NCI-H460 (cell line): ENCODE data around the gene CALCOCO2. TPM values are rescaled to one million over a fixed set of nuclear protein-coding genes. Genes with fewer than 3 reads are reported as not detected.

ENCODE experiments used
- DNase-seq: peaks from one replicate; pipeline ENCODE4 v3.0.0-alpha.2; 2016; ENCODE audit warnings: low read depth; ENCODE audit errors: extremely low read depth
- small RNA-seq, 2 experiments: library from RNA; depleted of rRNA; stranded (forward); fragments of <200 nt; gene quantifications; one replicate each; pipeline ENCODE3, GENCODE V24; 2014
- total RNA-seq: library from RNA; depleted of rRNA; stranded (reverse); fragments of >200 nt; shearing (Covaris generic); gene quantifications from 2 replicates; pipeline ENCODE4 v1.2.3, GENCODE V29; 2014; rRNA removed

Gene CALCOCO2
- total RNA-seq, 1 experiment from 2014 or later, result 57.8 TPM

DNA sequence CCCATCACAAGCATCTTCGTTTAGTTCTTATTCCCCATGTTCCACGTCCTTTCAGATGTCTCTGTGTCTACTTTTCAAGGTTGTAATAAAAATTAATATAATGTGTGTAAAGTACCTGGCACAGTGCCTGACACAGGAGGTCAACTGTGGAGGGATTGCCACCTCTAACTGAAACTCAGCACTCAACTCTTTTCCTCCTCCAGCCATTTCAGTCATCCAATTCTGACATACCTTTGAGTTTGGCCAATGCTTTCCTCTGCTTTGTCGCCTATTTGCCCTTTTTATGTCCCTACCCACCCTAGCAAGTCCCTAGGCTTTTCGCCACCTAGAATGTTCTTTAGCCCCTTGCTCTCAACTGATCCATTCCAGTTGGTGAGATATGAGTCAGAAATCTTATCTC is 78.9 kb downstream of the CALCOCO2 start:
- no peak for DNase-seq

DNA sequence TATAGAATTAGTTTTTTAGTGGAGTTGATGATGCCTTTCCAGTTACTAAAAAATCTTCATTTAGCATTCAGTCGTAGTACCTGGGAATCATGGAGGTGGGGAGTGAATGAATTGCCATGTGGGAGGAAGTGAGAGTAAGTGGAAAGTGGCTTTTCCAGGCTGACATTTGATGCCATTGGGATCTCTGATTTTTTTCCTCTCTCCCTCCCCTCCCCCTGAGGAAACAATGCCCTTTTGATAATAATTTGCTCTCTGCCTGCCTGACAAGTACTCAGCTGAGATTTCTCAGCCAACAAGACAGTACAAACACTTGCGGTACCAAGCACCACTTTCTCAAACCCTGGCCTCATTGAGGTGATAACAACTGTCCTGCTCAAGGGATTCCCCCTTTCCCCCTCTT is 79.5 kb downstream of the CALCOCO2 start:
- no peak for DNase-seq

DNA sequence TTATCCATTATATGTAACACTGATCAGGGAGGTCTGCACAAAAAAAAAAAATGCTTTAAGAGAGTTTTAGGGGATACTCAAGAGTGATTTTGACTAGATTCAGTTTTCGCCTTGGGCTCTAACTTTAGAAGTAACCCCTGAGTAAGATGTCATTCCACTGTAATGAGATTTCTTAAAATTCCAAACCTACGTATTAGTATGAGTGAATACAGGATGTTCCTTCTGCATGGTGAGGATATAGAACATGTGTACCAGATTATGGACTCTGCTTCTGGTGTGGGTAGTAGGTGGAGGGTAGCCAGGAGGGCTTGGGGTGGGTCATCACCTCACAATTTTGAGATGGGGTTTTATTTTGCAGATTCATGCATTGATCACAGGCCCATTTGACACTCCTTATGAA is 81.6 kb downstream of the CALCOCO2 start:
- no peak for DNase-seq

Small RNAs within 50 kb of the gene (small RNA-seq; reads per million reads assigned to genes)
- gene AC068531.1 (0 reads per million in 2 experiments), gene RF00263 (0 reads per million in 2 experiments)

Other genes with a start within 250 kb of the CALCOCO2 start
- gene HOXB3, start 240.8 kb upstream of the CALCOCO2 start, total RNA-seq, result 1.4 and 5.3 TPM in 2 replicates
- 2.3 TPM in 2 replicates for gene HOXB5, start 237.3 kb upstream of the CALCOCO2 start, total RNA-seq
- 11.6 and 13.7 TPM in 2 replicates for gene HOXB6, start 226.0 kb upstream of the CALCOCO2 start, total RNA-seq
- gene HOXB7, start 220.0 kb upstream of the CALCOCO2 start, total RNA-seq, result 12.3 and 13.0 TPM in 2 replicates
- gene HOXB8, start 215.7 kb upstream of the CALCOCO2 start, total RNA-seq, result 0.52 and 1.2 TPM in 2 replicates
- gene HOXB9, start 204.7 kb upstream of the CALCOCO2 start, total RNA-seq, result 22.2 and 24.7 TPM in 2 replicates
- gene PRAC1, start 108.5 kb upstream of the CALCOCO2 start, total RNA-seq, result not detected in 2 replicates
- not detected in 2 replicates for gene PRAC2, start 107.8 kb upstream of the CALCOCO2 start, total RNA-seq
- 1.9 and 2.0 TPM in 2 replicates for gene HOXB13, start 102.3 kb upstream of the CALCOCO2 start, total RNA-seq
- gene TTLL6, start 13.8 kb upstream of the CALCOCO2 start, total RNA-seq, result not detected in 2 replicates
- 119 and 133 TPM in 2 replicates for gene ATP5MC1, start 61.8 kb downstream of the CALCOCO2 start, total RNA-seq
- 62.5 and 66.1 TPM in 2 replicates for gene UBE2Z, start 77.4 kb downstream of the CALCOCO2 start, total RNA-seq
- 102 and 108 TPM in 2 replicates for gene SNF8, start 113.8 kb downstream of the CALCOCO2 start, total RNA-seq
- gene GIP, start 137.6 kb downstream of the CALCOCO2 start, total RNA-seq, result not detected in 2 replicates
- 0.09 and 0.15 TPM in 2 replicates for gene IGF2BP1, start 166.3 kb downstream of the CALCOCO2 start, total RNA-seq